Measurements from ENCODE around the gene RAPGEFL1.
"Not testable (repeated sequence)": the region's sequence is repeated elsewhere in the genome, so short reads cannot be mapped to it uniquely, and the experiment has no call there.

The RAPGEFL1 gene

GRCh38 chr17:40177275-40177874, at the start of gene RAPGEFL1:
RAPGEFL1 (plus strand) TSS chr17:40177470; CDS start chr17:40177862, 392 bp downstream.
- DNase-seq: peak; percentile 54

- DNase-seq: no peak
Measured at GRCh38 chr17:40129498-40129897, 47.8 kb upstream of the RAPGEFL1 start.

GRCh38 chr17:40130352-40131042, 46.8 kb upstream of the RAPGEFL1 start:
- no peak for DNase-seq

- DNase-seq: no peak
Measured at GRCh38 chr17:40134184-40134583, 43.1 kb upstream of the RAPGEFL1 start.

- no peak for DNase-seq
Measured at GRCh38 chr17:40135817-40136216, 41.5 kb upstream of the RAPGEFL1 start.

GRCh38 chr17:40139566-40140058, 37.7 kb upstream of the RAPGEFL1 start:
- DNase-seq: no peak

- DNase-seq: not testable (repeated sequence)
Measured at GRCh38 chr17:40143166-40143565, 34.1 kb upstream of the RAPGEFL1 start.

GRCh38 chr17:40145476-40145875, 31.8 kb upstream of the RAPGEFL1 start:
- no peak for DNase-seq

GRCh38 chr17:40148527-40148926, 28.7 kb upstream of the RAPGEFL1 start:
- no peak for DNase-seq

- no peak for DNase-seq
Measured at GRCh38 chr17:40150276-40150675, 27.0 kb upstream of the RAPGEFL1 start.

- no peak for DNase-seq
Measured at GRCh38 chr17:40151414-40151963, 25.8 kb upstream of the RAPGEFL1 start.

GRCh38 chr17:40153603-40154236, 23.6 kb upstream of the RAPGEFL1 start:
- DNase-seq: no peak

GRCh38 chr17:40157973-40158372, 19.3 kb upstream of the RAPGEFL1 start:
- no peak for DNase-seq

- no peak for DNase-seq
Measured at GRCh38 chr17:40158438-40159013, 18.7 kb upstream of the RAPGEFL1 start.

GRCh38 chr17:40159456-40159855, 17.8 kb upstream of the RAPGEFL1 start:
- DNase-seq: no peak

GRCh38 chr17:40167685-40168261, 9.5 kb upstream of the RAPGEFL1 start:
- DNase-seq: no peak

- DNase-seq: no peak
Measured at GRCh38 chr17:40168262-40168832, 8.9 kb upstream of the RAPGEFL1 start.

GRCh38 chr17:40170325-40170724, 6.9 kb upstream of the RAPGEFL1 start:
- DNase-seq: no peak

- DNase-seq: no peak
Measured at GRCh38 chr17:40171750-40172149, 5.5 kb upstream of the RAPGEFL1 start.

- no peak for DNase-seq
Measured at GRCh38 chr17:40173091-40173777, 4.0 kb upstream of the RAPGEFL1 start.

GRCh38 chr17:40173778-40174135, 3.5 kb upstream of the RAPGEFL1 start:
- no peak for DNase-seq

GRCh38 chr17:40174514-40174913, 2.8 kb upstream of the RAPGEFL1 start:
- no peak for DNase-seq

Data from NCI-H2107 (cell line).